ENCODE measurements around the gene PLXNA4.

Gene PLXNA4

DNA sequence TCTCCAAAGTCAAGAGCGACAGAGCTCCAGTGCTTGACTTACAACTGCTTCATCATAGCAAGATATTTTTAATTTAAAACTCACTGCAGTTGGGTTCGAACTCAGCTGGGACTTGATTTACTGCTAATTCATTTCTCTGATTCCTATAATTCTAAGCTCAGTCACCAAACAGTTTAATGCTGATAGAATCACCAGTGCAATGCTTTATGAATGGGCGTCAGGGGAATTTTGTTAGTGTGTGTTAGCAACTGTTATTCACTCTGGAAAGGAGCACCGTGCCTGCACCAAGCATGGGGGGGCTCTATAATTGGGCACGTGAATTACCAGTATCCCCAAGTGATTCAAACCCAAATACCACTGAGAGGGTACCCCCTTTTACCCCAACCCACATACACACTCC lies 10.4 kb downstream of the PLXNA4 start:
- Histone ChIP-seq H3K9ac (ENCODE audit: low read length) (no peak overlapping the region), H3K9me3 (ENCODE audit: low read length) (no peaks in the 10 kb centered on the region), H3F3A (ENCODE audit: insufficient read depth, low read length) (no peaks in the 10 kb centered on the region), H2AFZ (ENCODE audit: low read length) (no peak overlapping the region), H3K9me2 (ENCODE audit: low read depth, low read length) (no peaks in the 10 kb centered on the region), H3K4me1 (ENCODE audit: insufficient read depth, low read length, severe bottlenecking) (no peaks in the 10 kb centered on the region), H3K4me3 (ENCODE audit: low read depth, low read length, poor library complexity, severe bottlenecking) (no peak overlapping the region), H4K20me1 (ENCODE audit: insufficient read depth, low read length) (no peaks in the 10 kb centered on the region), H3K27me3 (ENCODE audit: insufficient read depth, low read length) (no peaks in the 10 kb centered on the region; the same call in 1 of the 2 replicates), H3K36me3 (ENCODE audit: insufficient read depth, low read length) (no peaks in the 10 kb centered on the region), H3K27ac (ENCODE audit: low read depth, low read length, poor library complexity, severe bottlenecking) (no peak overlapping the region), H3K79me2 (ENCODE audit: insufficient read depth, low read length) (no peaks in the 10 kb centered on the region), H3K4me2 (ENCODE audit: low read length) (no peak overlapping the region)
- TF ChIP-seq CTCF (IDR thresholded peaks at IDR 0.05; ENCODE audit: low read length) (no peak), EZH2 (IDR thresholded peaks at IDR 0.05; ENCODE audit: borderline replicate concordance, low read length) (no peak)

DNA sequence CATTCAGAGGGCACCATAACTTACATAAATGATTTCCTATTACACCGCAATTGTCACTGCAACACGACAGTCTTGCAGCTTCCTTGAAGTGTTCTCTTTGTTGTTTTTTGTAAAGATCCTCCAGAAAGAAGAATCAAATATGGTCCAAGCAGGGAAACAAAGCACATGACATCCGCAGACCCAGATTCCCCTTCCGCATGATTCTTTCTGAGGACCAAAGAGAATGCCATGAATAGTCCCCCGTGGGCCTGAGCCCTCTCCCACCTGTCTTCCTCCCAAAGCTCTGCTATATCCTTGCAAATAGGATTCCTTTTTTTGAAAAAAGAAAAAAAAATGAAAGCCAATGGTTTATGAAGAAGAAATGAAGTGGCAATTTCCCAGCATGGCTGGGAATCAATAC lies 10.8 kb downstream of the PLXNA4 start:
- Histone ChIP-seq H3F3A (ENCODE audit: insufficient read depth, low read length) (no peaks in the 10 kb centered on the region), H3K9me3 (ENCODE audit: low read length) (no peaks in the 10 kb centered on the region), H3K4me1 (ENCODE audit: insufficient read depth, low read length, severe bottlenecking) (no peaks in the 10 kb centered on the region), H3K9ac (ENCODE audit: low read length) (no peak overlapping the region), H3K4me2 (ENCODE audit: low read length) (no peak overlapping the region), H4K20me1 (ENCODE audit: insufficient read depth, low read length) (no peaks in the 10 kb centered on the region), H3K36me3 (ENCODE audit: insufficient read depth, low read length) (no peaks in the 10 kb centered on the region), H3K4me3 (ENCODE audit: low read depth, low read length, poor library complexity, severe bottlenecking) (no peak overlapping the region), H3K9me2 (ENCODE audit: low read depth, low read length) (no peaks in the 10 kb centered on the region), H2AFZ (ENCODE audit: low read length) (no peak overlapping the region), H3K79me2 (ENCODE audit: insufficient read depth, low read length) (no peaks in the 10 kb centered on the region), H3K27ac (ENCODE audit: low read depth, low read length, poor library complexity, severe bottlenecking) (no peak overlapping the region), H3K27me3 (ENCODE audit: insufficient read depth, low read length) (no peaks in the 10 kb centered on the region; the same call in 1 of the 2 replicates)
- no peak for TF ChIP-seq CTCF (IDR thresholded peaks at IDR 0.05; ENCODE audit: low read length)
- TF ChIP-seq EZH2 (IDR thresholded peaks at IDR 0.05; ENCODE audit: borderline replicate concordance, low read length), result no peak

- H3F3A ChIP-seq (ENCODE audit: insufficient read depth, low read length), result no peaks in the 10 kb centered on the region
- H3K36me3 ChIP-seq (ENCODE audit: insufficient read depth, low read length), result no peaks in the 10 kb centered on the region
- H2AFZ ChIP-seq (ENCODE audit: low read length), result no peak overlapping the region
- TF ChIP-seq CTCF (IDR thresholded peaks at IDR 0.05; ENCODE audit: low read length), result no peak
- TF ChIP-seq EZH2 (IDR thresholded peaks at IDR 0.05; ENCODE audit: borderline replicate concordance, low read length), result no peak
- no peak overlapping the region for H3K9ac ChIP-seq (ENCODE audit: low read length)
- H3K27me3 ChIP-seq (ENCODE audit: insufficient read depth, low read length), result no peaks in the 10 kb centered on the region; the same call in 1 of the 2 replicates
- no peaks in the 10 kb centered on the region for H3K9me2 ChIP-seq (ENCODE audit: low read depth, low read length)
- H4K20me1 ChIP-seq (ENCODE audit: insufficient read depth, low read length), result no peaks in the 10 kb centered on the region
- no peaks in the 10 kb centered on the region for H3K4me1 ChIP-seq (ENCODE audit: insufficient read depth, low read length, severe bottlenecking)
- no peaks in the 10 kb centered on the region for H3K79me2 ChIP-seq (ENCODE audit: insufficient read depth, low read length)
- H3K9me3 ChIP-seq (ENCODE audit: low read length), result no peaks in the 10 kb centered on the region
- no peak overlapping the region for H3K4me2 ChIP-seq (ENCODE audit: low read length)
- H3K27ac ChIP-seq (ENCODE audit: low read depth, low read length, poor library complexity, severe bottlenecking), result no peak overlapping the region
- H3K4me3 ChIP-seq (ENCODE audit: low read depth, low read length, poor library complexity, severe bottlenecking), result no peak overlapping the region
Measured at GRCh38 chr7:132564849-132565248, 11.4 kb downstream of the PLXNA4 start.
